GM21529 (cell line): ENCODE data around the gene ADGRV1.
"Not testable (repeated sequence)": the region's sequence is repeated elsewhere in the genome, so short reads cannot be mapped to it uniquely, and the experiment has no call there.

Experiments used
- ATAC-seq: cut with Tn5 transposase; IDR thresholded peaks from one replicate; pipeline ENCODE4 v1.9.1; 2021; ENCODE audit not compliant: unreplicated experiment

The ADGRV1 gene

GRCh38 chr5:91049800-91050199, 491.2 kb downstream of the ADGRV1 start:
- no peak for ATAC-seq

DNA sequence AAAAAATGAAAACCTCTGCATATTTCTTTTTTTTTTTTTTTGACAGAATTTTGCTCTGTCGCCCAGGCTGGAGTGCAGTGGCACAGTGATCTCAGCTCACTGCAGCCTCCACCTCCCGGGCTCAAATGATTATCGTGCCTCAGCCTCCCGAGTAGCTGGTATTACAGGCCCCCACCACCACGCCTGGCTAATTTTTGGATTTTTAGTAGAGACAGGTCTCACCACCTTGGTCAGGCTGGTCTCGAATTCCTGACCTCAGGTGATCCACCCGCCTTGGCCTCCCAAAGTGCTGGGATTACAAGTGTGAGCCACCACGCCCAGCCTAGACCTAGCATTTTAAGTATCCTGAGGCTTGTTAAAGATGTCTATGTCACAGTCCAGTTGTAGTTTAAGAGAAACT, 493.8 kb downstream of the ADGRV1 start:
- not testable (repeated sequence) for ATAC-seq

DNA sequence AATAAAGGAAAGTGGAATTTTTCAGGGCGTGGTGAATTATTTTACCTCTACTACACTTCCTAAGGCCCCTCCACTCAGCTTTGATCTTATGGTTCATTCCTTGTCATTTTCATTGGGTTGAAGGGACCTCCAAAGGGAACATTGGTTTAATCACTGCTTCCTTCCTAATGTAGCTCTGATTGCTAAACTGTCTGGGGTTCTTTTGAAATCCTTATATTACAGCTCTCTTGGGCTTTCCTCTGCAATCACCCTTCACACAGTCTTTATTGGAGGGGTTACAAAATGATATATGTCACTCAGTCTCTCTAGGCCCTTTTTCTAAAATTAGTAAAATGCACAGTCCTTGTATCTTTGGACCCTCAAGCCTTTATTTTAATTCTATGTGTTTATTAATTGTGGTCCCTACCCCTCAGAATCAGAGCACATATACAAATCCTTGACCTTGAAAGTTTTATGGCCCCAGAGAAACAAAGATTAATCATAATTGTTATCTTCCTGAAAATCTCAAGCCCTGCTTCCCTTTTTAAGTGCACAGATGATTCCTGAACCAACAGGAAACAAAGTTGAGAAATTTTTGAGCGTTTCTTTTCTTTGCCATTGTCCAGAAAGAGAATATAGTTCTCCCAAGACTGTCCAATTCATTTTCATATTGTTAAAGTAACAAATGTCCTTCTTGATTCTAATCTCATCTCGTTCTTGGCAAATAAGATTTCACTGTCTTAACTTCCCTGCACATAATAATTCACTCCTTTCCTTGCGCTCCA, 494.6 kb downstream of the ADGRV1 start:
- no peak for ATAC-seq

- ATAC-seq, result no peak
Measured at GRCh38 chr5:91053741-91054025, 495.1 kb downstream of the ADGRV1 start.

DNA sequence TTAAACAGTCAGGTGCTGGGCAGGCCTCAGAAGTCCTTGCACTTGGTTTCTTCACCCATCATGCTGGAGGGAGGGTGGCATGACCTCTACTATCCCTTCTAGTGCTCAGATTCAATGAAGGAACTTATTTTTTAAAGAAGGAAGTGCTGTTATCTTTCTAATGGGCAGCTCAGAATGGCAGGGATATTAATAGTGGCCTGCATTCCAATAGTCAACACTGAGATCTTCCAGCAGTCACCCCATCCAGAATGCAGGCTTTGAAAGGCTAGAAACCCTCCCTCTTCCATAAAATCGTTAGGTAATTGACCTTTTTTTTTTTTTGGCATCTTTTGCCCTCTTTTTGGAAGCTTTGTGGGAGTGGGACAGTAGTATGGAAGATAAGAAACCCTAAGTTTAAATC, 499.6 kb downstream of the ADGRV1 start:
- ATAC-seq, result no peak

DNA sequence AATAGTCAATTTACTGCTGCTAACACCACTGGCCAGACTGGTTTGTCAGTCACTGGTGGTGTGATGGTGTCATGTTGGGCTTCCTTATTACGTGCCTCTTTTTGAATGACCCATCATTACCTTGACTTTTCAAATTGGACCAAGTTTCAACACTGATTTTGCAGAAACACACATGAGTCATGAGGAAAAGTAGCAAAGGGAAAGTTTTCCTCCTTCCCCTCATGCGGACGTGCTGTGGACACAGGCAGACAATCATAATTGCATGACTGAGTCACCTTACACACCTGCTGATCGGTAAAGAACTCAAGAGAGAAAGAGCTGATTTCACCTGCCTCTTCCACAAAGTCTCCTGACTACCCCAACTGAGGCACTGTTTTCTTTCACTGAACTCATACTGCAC, 500.0 kb downstream of the ADGRV1 start:
- ATAC-seq, result no peak

- peak; percentile 86 for ATAC-seq
Measured at GRCh38 chr5:91059409-91059808, 500.8 kb downstream of the ADGRV1 start.

GRCh38 chr5:91061094-91061493, 502.5 kb downstream of the ADGRV1 start:
- no peak for ATAC-seq

GRCh38 chr5:91061946-91062562, 503.5 kb downstream of the ADGRV1 start:
- ATAC-seq, result peak; percentile 38

- ATAC-seq, result not testable (repeated sequence)
Measured at GRCh38 chr5:91063098-91063690, 504.6 kb downstream of the ADGRV1 start.

DNA sequence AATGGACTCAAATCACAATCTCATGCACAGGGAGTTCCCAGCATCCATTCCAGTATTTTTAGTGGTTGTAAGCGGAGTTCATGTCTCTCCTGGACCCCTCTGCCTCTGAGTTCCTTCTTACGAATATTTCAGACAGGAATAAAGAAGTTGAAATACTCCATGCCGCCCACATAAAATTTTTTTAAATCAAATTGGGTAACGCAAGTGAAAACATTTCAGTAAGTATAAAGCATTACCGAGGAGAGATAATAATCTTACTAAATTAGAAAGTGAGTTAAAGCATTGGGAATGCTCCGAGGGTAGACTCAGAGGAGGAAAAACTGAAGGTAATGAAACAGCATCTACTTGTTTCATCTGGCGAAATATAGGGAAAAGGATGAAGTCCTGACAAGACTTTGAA, 506.9 kb downstream of the ADGRV1 start:
- ATAC-seq, result no peak

DNA sequence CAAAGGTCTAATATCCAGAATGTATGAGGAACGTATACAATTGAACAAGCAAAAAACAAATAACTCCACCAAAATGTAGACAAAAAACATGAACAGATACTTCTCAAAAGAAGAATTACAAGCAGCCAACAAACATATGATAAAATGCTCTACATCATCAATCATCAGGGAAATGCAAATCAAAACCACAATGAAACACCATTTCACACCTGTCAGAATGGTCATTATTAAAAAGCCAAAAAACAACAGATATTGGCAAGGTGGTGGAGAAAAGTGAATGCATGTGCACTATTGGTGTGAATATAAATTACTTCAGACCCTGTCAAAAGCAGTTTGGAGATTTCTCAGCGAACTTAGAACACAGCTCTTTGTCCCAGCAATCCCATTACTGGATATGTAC, 510.8 kb downstream of the ADGRV1 start:
- no peak for ATAC-seq

- no peak for ATAC-seq
Measured at GRCh38 chr5:91070761-91071550, 512.4 kb downstream of the ADGRV1 start.

DNA sequence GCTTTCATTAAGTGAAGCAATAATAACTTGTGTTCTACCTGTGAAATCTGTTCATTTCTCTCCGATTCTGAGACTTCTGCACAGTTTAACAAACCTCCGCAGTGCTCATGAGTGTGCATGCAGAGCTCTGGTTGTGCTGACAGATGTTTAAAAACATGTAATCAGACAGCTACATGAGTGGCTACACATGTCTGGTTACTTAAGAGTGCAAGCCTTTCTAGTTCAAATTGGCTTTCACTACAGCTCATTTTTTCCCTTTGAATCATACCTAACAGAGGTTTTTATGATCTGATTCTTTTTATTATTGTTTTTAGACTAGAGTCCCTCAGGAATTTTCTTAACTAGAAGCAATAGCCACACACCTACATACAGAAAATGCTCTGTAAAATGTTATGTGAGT, 514.3 kb downstream of the ADGRV1 start:
- ATAC-seq, result no peak

DNA sequence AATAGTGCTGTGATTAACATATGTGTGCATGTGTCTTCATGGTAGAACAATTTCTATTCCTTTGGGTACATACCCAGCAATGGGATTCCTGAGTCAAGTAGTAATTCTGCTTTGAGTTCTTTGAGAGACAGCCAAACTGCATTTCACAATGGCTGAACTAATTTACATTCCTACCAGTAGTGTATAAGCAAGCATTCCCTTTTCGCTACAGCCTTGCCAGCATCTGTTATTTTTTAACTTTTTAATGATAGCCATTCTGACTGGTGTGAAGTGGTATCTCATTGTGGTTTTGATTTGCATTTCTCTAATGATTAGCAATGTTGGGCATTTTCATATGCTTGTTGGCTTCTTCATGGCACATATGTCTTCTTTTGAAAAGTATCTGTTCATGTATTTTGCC, 516.0 kb downstream of the ADGRV1 start:
- ATAC-seq, result peak; percentile 70

DNA sequence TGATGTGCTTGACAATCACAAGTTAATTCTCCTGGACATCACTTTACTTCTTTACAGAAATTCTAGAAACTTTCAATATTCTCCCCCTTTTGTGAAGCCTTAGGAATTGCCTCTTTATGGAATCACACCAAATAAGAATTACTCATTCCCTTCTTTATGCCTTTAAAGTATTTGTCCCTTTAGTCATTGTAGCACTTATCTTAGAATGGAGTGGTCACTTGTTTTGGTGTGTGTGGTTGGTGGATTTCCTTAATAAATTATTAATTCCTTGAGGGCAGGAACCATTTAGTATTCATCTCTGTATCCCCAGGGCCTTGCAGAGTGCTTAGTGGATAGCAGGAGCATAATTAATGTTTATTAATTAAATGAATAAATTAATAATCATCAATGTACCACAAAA, 517.5 kb downstream of the ADGRV1 start:
- ATAC-seq, result no peak

DNA sequence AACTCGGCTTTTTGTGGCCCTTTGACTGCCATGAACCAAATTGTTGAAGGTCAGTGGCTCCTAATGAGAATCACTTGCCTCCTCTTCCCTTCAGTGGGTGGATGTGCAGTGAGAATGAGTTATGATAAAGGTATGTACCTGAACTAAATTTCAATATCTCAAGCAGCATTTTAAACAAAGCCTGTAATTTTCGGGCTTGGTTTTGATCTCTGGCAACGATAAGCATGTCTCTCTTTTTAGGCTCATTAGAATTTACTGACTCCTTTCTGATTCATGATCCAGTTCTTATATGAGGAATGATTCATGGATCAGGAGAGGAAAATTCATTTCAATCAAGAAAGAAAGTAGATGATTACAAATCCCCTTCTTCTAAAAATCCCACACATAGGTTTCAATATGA, 519.0 kb downstream of the ADGRV1 start:
- ATAC-seq, result no peak

- ATAC-seq, result peak; percentile 46
Measured at GRCh38 chr5:91079037-91079436, 520.4 kb downstream of the ADGRV1 start.

- ATAC-seq, result no peak
Measured at GRCh38 chr5:91089758-91090157, 531.2 kb downstream of the ADGRV1 start.

DNA sequence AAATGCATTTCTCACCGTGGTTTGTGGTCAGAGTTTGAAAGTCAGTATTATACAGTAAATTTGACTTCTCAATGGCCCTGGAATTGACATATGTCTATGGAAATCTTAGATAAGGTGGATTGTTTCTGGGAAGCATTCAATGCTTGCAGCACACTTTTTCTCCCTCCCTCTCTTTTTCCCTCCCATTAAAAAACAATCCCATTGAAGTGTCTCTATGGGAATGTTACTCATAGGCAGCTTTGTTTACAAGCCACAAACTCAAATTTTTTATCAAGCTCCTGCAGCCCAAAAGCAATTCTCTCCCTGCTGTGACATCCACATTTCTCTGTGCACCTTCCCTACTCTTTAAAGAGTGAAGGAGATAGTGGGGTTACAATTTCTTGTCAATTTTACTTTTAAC, 532.4 kb downstream of the ADGRV1 start:
- ATAC-seq, result no peak

GRCh38 chr5:91091471-91092234, 533.1 kb downstream of the ADGRV1 start:
- no peak for ATAC-seq
